Measurements from ENCODE around the gene DET1. TPM values are rescaled to one million over a fixed set of nuclear protein-coding genes. Genes with fewer than 3 reads are reported as not detected.
"Not testable (repeated sequence)": the region's sequence is repeated elsewhere in the genome, so short reads cannot be mapped to it uniquely, and the experiment has no call there.

Gene DET1
- polyA plus RNA-seq, 1 of the 3 experiments (the other 2 are of a cell fraction): 4.5 TPM

- POLR2A ChIA-PET: no interaction called here
- no peaks in the 10 kb centered on the region for H3K9me2 ChIP-seq
- no peak overlapping the region for H3K27ac ChIP-seq (ENCODE audit: low read depth in 2 of 2, low read length in 1 of 2)
- CTCF ChIA-PET: interaction anchor here (1.0 to 5.3 kb wide), 3 partner anchors 65 to 167 kb away, joined by 3 to 28 read pairs (median 3); no protein-coding TSS in a partner anchor
- no peaks in the 10 kb centered on the region for H3K27me3 ChIP-seq (ENCODE audit: insufficient read depth)
- peaks cover 7 to 38% of the 10 kb centered on the region in 2 experiments for H3K36me3 ChIP-seq (replicated peaks in 1 of 2; ENCODE audit: control insufficient read depth in 1 of 2, insufficient read depth in 2 of 2, low read length in 1 of 2)
- H3F3A ChIP-seq (replicated peaks; ENCODE audit: insufficient read depth): peaks cover 9% of the 10 kb centered on the region
- no peak for DNase-seq
- H4K20me1 ChIP-seq (ENCODE audit: insufficient read depth): no peaks in the 10 kb centered on the region
- H3K9ac ChIP-seq: no peak overlapping the region
- H2AFZ ChIP-seq (ENCODE audit: low read depth): no peak overlapping the region
- H3K79me2 ChIP-seq (ENCODE audit: insufficient read depth): peaks cover 45% of the 10 kb centered on the region
- no peak overlapping the region for H3K4me3 ChIP-seq (ENCODE audit: low read depth in 2 of 2, low read length in 1 of 2)
- TF ChIP-seq JUND (IDR thresholded peaks at IDR 0.05) (no peak), USF2 (IDR thresholded peaks at IDR 0.05; ENCODE audit: borderline replicate concordance, low read depth, low read length) (no peak), EP300 (IDR thresholded peaks at IDR 0.05; ENCODE audit: borderline replicate concordance in 1 of 2, low read depth in 1 of 2, low read length in 1 of 2) (no peak), EZH2phosphoT487 (IDR thresholded peaks at IDR 0.05; ENCODE audit: borderline replicate concordance, low read depth) (no peak), ZBTB33 (IDR thresholded peaks at IDR 0.05; ENCODE audit: borderline replicate concordance, low read depth) (no peak), RXRA (IDR thresholded peaks at IDR 0.05; ENCODE audit: borderline replicate concordance, low read depth) (no peak), NFIC (IDR thresholded peaks at IDR 0.05; ENCODE audit: borderline replicate concordance) (no peak), GATA2 (CRISPR knock-in tag; IDR thresholded peaks at IDR 0.05) (no peak), RFX5 (IDR thresholded peaks at IDR 0.05; ENCODE audit: low read length) (no peak), NRF1 (IDR thresholded peaks at IDR 0.05; ENCODE audit: low read depth, low read length) (no peak), SIN3A (IDR thresholded peaks at IDR 0.05; ENCODE audit: borderline replicate concordance, low read depth, low read length) (no peak), YY1 (IDR thresholded peaks at IDR 0.05; ENCODE audit: low read depth) (no peak), USF1 (IDR thresholded peaks at IDR 0.05; ENCODE audit: borderline replicate concordance, low read depth) (no peak), IRF3 (IDR thresholded peaks at IDR 0.05; ENCODE audit: low read depth, low read length) (no peak), FOSL2 (IDR thresholded peaks at IDR 0.05; ENCODE audit: borderline replicate concordance, low read depth) (no peak), CHD2 (IDR thresholded peaks at IDR 0.05; ENCODE audit: low read length, partially characterized antibody) (no peak), FOXJ3 (CRISPR knock-in tag; IDR thresholded peaks at IDR 0.05) (no peak), REST (IDR thresholded peaks at IDR 0.05; ENCODE audit: low read depth, low read length) (no peak)
- 91% methylated on average over 2 of the region's 2 CpGs for WGBS (ENCODE audit: low lambda C conversion rate)
- H3K4me2 ChIP-seq: no peak overlapping the region
- peaks cover 8 to 17% of the 10 kb centered on the region in 2 experiments; a peak in 3 of 4 replicates for H3K4me1 ChIP-seq (ENCODE audit: control insufficient read depth in 1 of 2, insufficient read depth in 2 of 2, low read depth in 1 of 2, low read length in 1 of 2)
- no peaks in the 10 kb centered on the region for H3K9me3 ChIP-seq
Measured at GRCh38 chr15:88469321-88469720, 77.2 kb downstream of the DET1 start.

GRCh38 chr15:88468721-88469120 lies 77.8 kb downstream of the DET1 start:
- Histone ChIP-seq H3K79me2 (ENCODE audit: insufficient read depth) (peaks cover 43% of the 10 kb centered on the region), H3K36me3 (replicated peaks in 1 of 2; ENCODE audit: control insufficient read depth in 1 of 2, insufficient read depth in 2 of 2, low read length in 1 of 2) (peaks cover 10 to 44% of the 10 kb centered on the region in 2 experiments), H3K4me2 (peak overlapping the region; percentile 88), H3K4me1 (ENCODE audit: control insufficient read depth in 1 of 2, insufficient read depth in 2 of 2, low read depth in 1 of 2, low read length in 1 of 2) (peaks cover 8 to 17% of the 10 kb centered on the region in 2 experiments; a peak in 3 of 4 replicates), H3K4me3 (ENCODE audit: low read depth in 2 of 2, low read length in 1 of 2) (peak overlapping the region in 1 of 2 experiments; percentile 94; a peak in 2 of 4 replicates)
- CTCF ChIA-PET: interaction anchor here (1.1 to 5.3 kb wide), 3 partner anchors 54 to 146 kb away, joined by 3 to 28 read pairs (median 3); no protein-coding TSS in a partner anchor
- H3K27me3 ChIP-seq (ENCODE audit: insufficient read depth); POLR2A ChIA-PET; H3K9me3 ChIP-seq; H2AFZ ChIP-seq (ENCODE audit: low read depth); H3K27ac ChIP-seq (ENCODE audit: low read depth in 2 of 2, low read length in 1 of 2); H3K9me2 ChIP-seq; H3K9ac ChIP-seq; DNase-seq; H3F3A ChIP-seq (replicated peaks; ENCODE audit: insufficient read depth); H4K20me1 ChIP-seq (ENCODE audit: insufficient read depth): not testable (repeated sequence)
- 90% methylated on average over 10 of the region's 10 CpGs for WGBS (ENCODE audit: low lambda C conversion rate)
